Activated T-cell treated with anti-CD3 and anti-CD28 coated beads, Interleukin-2, amount 50 U/mL, for 4 hours (primary cell): ENCODE results near the gene THAP2. TPM values are rescaled to one million over a fixed set of nuclear protein-coding genes. Genes with fewer than 3 reads are reported as not detected.
A peak's percentile ranks its signal among the peaks of the same experiment; 100 is the strongest.
"Not testable (repeated sequence)": the region's sequence is repeated elsewhere in the genome, so short reads cannot be mapped to it uniquely, and the experiment has no call there.

Experiments
- ATAC-seq, 2 donors: fragments of 200-7000 bp; cut with Tn5 transposase; one replicate each; pipeline ENCODE4 v1.10.0; 2021
- DNase-seq: peaks from one replicate; pipeline ENCODE4 v3.0.0-alpha.2; 2020
- H3K27me3 Mint-ChIP-seq: one replicate; pipeline ENCODE4 v1.8.0; 2021; ENCODE audit warnings: low read depth, mixed read lengths
- H3K36me3 Mint-ChIP-seq: one replicate; pipeline ENCODE4 v1.8.0; 2022; ENCODE audit warnings: mixed read lengths; ENCODE audit not compliant: insufficient read depth
- H3K4me1 Mint-ChIP-seq: one replicate; pipeline ENCODE4 v1.8.0; 2021; ENCODE audit warnings: low read depth, mixed read lengths
- H3K4me3 Mint-ChIP-seq: one replicate; pipeline ENCODE4 v1.8.0; 2021; ENCODE audit warnings: mild to moderate bottlenecking, moderate library complexity, mixed read lengths
- H3K9me3 Mint-ChIP-seq: one replicate; pipeline ENCODE4 v1.8.0; 2021; ENCODE audit warnings: mixed read lengths
- total RNA-seq, 3 donors: library from RNA; stranded (reverse); gene quantifications; one replicate each; pipeline ENCODE4 v1.2.1, GENCODE V29; 2021

The THAP2 gene
- total RNA-seq, 3 donors from 2014 or later = 6.5 to 11.6 (median 10.1) TPM

- ATAC-seq = no peak
- Mint-ChIP-seq H3K9me3 (no peaks in the 10 kb centered on the region), H3K27me3 (no peaks in the 10 kb centered on the region), H3K4me1 (peaks cover 16% of the 10 kb centered on the region), H3K36me3 (no peaks in the 10 kb centered on the region), H3K4me3 (no peak overlapping the region)
- DNase-seq = no peak
Measured at GRCh38 chr12:71683633-71684032, 19.5 kb downstream of the THAP2 start.

GRCh38 chr12:71684081-71684480, 20.0 kb downstream of the THAP2 start:
- Mint-ChIP-seq H3K27me3 (no peaks in the 10 kb centered on the region), H3K4me3 (peak overlapping the region; percentile 38), H3K9me3 (no peaks in the 10 kb centered on the region), H3K4me1 (peaks cover 16% of the 10 kb centered on the region), H3K36me3 (no peaks in the 10 kb centered on the region)
- no peak for ATAC-seq
- no peak for DNase-seq

GRCh38 chr12:71685312-71685906, 21.3 kb downstream of the THAP2 start:
- ATAC-seq = no peak
- H3K4me1 Mint-ChIP-seq = peaks cover 16% of the 10 kb centered on the region
- peak overlapping the region; percentile 94 for H3K4me3 Mint-ChIP-seq
- DNase-seq = no peak
- H3K9me3 Mint-ChIP-seq = no peaks in the 10 kb centered on the region
- H3K27me3 Mint-ChIP-seq = no peaks in the 10 kb centered on the region
- no peaks in the 10 kb centered on the region for H3K36me3 Mint-ChIP-seq

- Mint-ChIP-seq H3K4me1 (peaks cover 16% of the 10 kb centered on the region), H3K36me3 (no peaks in the 10 kb centered on the region), H3K4me3 (peak within 1 kb of the TSS; percentile 94), H3K27me3 (no peaks in the 10 kb centered on the region), H3K9me3 (no peaks in the 10 kb centered on the region)
- peak; percentile 71 for DNase-seq
- peak; percentile 92 to 94 for ATAC-seq
Measured at GRCh38 chr12:71685914-71686657, 22.0 kb downstream of the THAP2 start, which contains the start of gene TMEM19. TMEM19 (plus strand) TSS chr12:71686082; CDS start chr12:71686681, 599 bp downstream.

- H3K9me3 Mint-ChIP-seq = no peaks in the 10 kb centered on the region
- peaks cover 16% of the 10 kb centered on the region for H3K4me1 Mint-ChIP-seq
- H3K27me3 Mint-ChIP-seq = no peaks in the 10 kb centered on the region
- H3K36me3 Mint-ChIP-seq = no peaks in the 10 kb centered on the region
- no peak for DNase-seq
- peak overlapping the region; percentile 94 for H3K4me3 Mint-ChIP-seq
- ATAC-seq = peak in 1 of 2 donors; percentile 18
Measured at GRCh38 chr12:71686658-71687025, 22.5 kb downstream of the THAP2 start.

- H3K36me3 Mint-ChIP-seq, H3K27me3 Mint-ChIP-seq, H3K9me3 Mint-ChIP-seq, ATAC-seq, DNase-seq: not testable (repeated sequence)
- peaks cover 16% of the 10 kb centered on the region for H3K4me1 Mint-ChIP-seq
- H3K4me3 Mint-ChIP-seq = peak overlapping the region; percentile 94
Measured at GRCh38 chr12:71687172-71687571, 23.1 kb downstream of the THAP2 start.

- Mint-ChIP-seq H3K27me3 (no peaks in the 10 kb centered on the region), H3K9me3 (no peaks in the 10 kb centered on the region), H3K4me3 (no peak overlapping the region), H3K4me1 (peaks cover 24% of the 10 kb centered on the region), H3K36me3 (no peaks in the 10 kb centered on the region)
- ATAC-seq (no peak), DNase-seq (no peak)
Measured at GRCh38 chr12:71688961-71689570, 25.0 kb downstream of the THAP2 start.

GRCh38 chr12:71691504-71692129, 27.5 kb downstream of the THAP2 start:
- H3K27me3 Mint-ChIP-seq = no peaks in the 10 kb centered on the region
- H3K36me3 Mint-ChIP-seq = no peaks in the 10 kb centered on the region
- H3K9me3 Mint-ChIP-seq = no peaks in the 10 kb centered on the region
- no peak overlapping the region for H3K4me3 Mint-ChIP-seq
- no peak for ATAC-seq
- peaks cover 30% of the 10 kb centered on the region for H3K4me1 Mint-ChIP-seq
- no peak for DNase-seq

GRCh38 chr12:71693126-71693525, 29.0 kb downstream of the THAP2 start:
- ATAC-seq (no peak), DNase-seq (no peak)
- H3K4me3 Mint-ChIP-seq = no peak overlapping the region
- no peaks in the 10 kb centered on the region for H3K9me3 Mint-ChIP-seq
- no peaks in the 10 kb centered on the region for H3K27me3 Mint-ChIP-seq
- peaks cover 19% of the 10 kb centered on the region for H3K4me1 Mint-ChIP-seq
- H3K36me3 Mint-ChIP-seq = peaks cover 1% of the 10 kb centered on the region

- ATAC-seq, DNase-seq: not testable (repeated sequence)
Measured at GRCh38 chr12:71693651-71694050, 29.6 kb downstream of the THAP2 start.

GRCh38 chr12:71694099-71694820, 30.2 kb downstream of the THAP2 start:
- Mint-ChIP-seq H3K9me3 (no peaks in the 10 kb centered on the region), H3K4me3 (no peak overlapping the region), H3K36me3 (peaks cover 4% of the 10 kb centered on the region), H3K4me1 (peaks cover 15% of the 10 kb centered on the region), H3K27me3 (no peaks in the 10 kb centered on the region)
- no peak for DNase-seq
- no peak for ATAC-seq

More at GRCh38 chr12:71693651-71694050, 29.6 kb downstream of the THAP2 start:
- peaks cover 15% of the 10 kb centered on the region for H3K4me1 Mint-ChIP-seq
- H3K27me3 Mint-ChIP-seq, H3K9me3 Mint-ChIP-seq, H3K36me3 Mint-ChIP-seq, H3K4me3 Mint-ChIP-seq: not testable (repeated sequence)

- no peak for DNase-seq
- peaks cover 10% of the 10 kb centered on the region for H3K36me3 Mint-ChIP-seq
- no peaks in the 10 kb centered on the region for H3K27me3 Mint-ChIP-seq
Measured at GRCh38 chr12:71695782-71696181, 31.7 kb downstream of the THAP2 start.

GRCh38 chr12:71702181-71702580, 38.1 kb downstream of the THAP2 start:
- not testable (repeated sequence) for H3K9me3 Mint-ChIP-seq, ATAC-seq, H3K4me3 Mint-ChIP-seq, H3K4me1 Mint-ChIP-seq, DNase-seq, H3K27me3 Mint-ChIP-seq
- H3K36me3 Mint-ChIP-seq = peaks cover 19% of the 10 kb centered on the region

More at GRCh38 chr12:71695782-71696181, 31.7 kb downstream of the THAP2 start:
- Mint-ChIP-seq H3K9me3 (no peaks in the 10 kb centered on the region), H3K4me3 (no peak overlapping the region), H3K4me1 (peaks cover 15% of the 10 kb centered on the region)
- ATAC-seq = no peak

- ATAC-seq (no peak), DNase-seq (no peak)
- Mint-ChIP-seq H3K36me3 (peaks cover 22% of the 10 kb centered on the region), H3K4me3 (no peak overlapping the region), H3K9me3 (no peaks in the 10 kb centered on the region), H3K4me1 (peaks cover 2% of the 10 kb centered on the region), H3K27me3 (no peaks in the 10 kb centered on the region)
Measured at GRCh38 chr12:71702590-71702989, 38.5 kb downstream of the THAP2 start.
